GM12878 (cell line): Measurements from ENCODE around the gene DNAAF1. TPM values are rescaled to one million over a fixed set of nuclear protein-coding genes. Genes with fewer than 3 reads are reported as not detected.

Experiments
- ASH2L ChIP-seq: fragments of 300-600, 200-600 bp; sonication (generic); IDR thresholded peaks from 2 replicates; pipeline ENCODE4 v1.6.1; 2017; ENCODE audit warnings: low read depth, mild to moderate bottlenecking, borderline replicate concordance
- ATF3 ChIP-seq: IDR thresholded peaks from 2 replicates; pipeline ENCODE4 v1.6.1; 2011; ENCODE audit warnings: low read depth, mild to moderate bottlenecking, low read length, moderate library complexity, borderline replicate concordance; ENCODE audit errors: extremely low read depth
- BHLHE40 ChIP-seq, 2 experiments: fragments of 450-650 bp in 1 of 2; IDR thresholded peaks; 2 replicates each; pipeline ENCODE4 v1.6.1; 2011 to 2017; ENCODE audit warnings: low read depth in 2 of 2, borderline replicate concordance in 1 of 2, improper control_type of control experiment in 1 of 2, low read length in 1 of 2, mild to moderate bottlenecking in 1 of 2
- EED ChIP-seq: sonication (generic); IDR thresholded peaks from 2 replicates; pipeline ENCODE4 v1.6.1; 2016; ENCODE audit warnings: antibody characterized with exemption, low read depth
- FOS ChIP-seq: IDR thresholded peaks from 3 replicates; pipeline ENCODE4 v1.6.1; 2011; ENCODE audit warnings: borderline replicate concordance; ENCODE audit not compliant: insufficient read length; ENCODE audit errors: extremely low read depth
- KLF5 ChIP-seq: fragments of 450-650 bp; IDR thresholded peaks from 2 replicates; pipeline ENCODE4 v1.6.1; 2014; ENCODE audit warnings: mild to moderate bottlenecking; ENCODE audit not compliant: partially characterized antibody
- LARP7 ChIP-seq: fragments of 450-650 bp; IDR thresholded peaks from 2 replicates; pipeline ENCODE4 v1.6.1; 2017; ENCODE audit warnings: mild to moderate bottlenecking
- PAX5 ChIP-seq: IDR thresholded peaks from 2 replicates; pipeline ENCODE4 v1.6.1; 2011; ENCODE audit warnings: low read depth, low read length, borderline replicate concordance
- PBX3 ChIP-seq: IDR thresholded peaks from 2 replicates; pipeline ENCODE4 v1.6.1; 2011; ENCODE audit warnings: mild to moderate bottlenecking, low read depth, low read length, moderate library complexity; ENCODE audit not compliant: insufficient replicate concordance
- POLR2A ChIP-seq: IDR thresholded peaks from 2 replicates; pipeline ENCODE4 v1.6.1; 2011; ENCODE audit warnings: low read depth, mild to moderate bottlenecking, low read length
- POLR2AphosphoS2 ChIP-seq: IDR thresholded peaks from 2 replicates; pipeline ENCODE4 v1.6.1; 2011; ENCODE audit warnings: low read depth, mild to moderate bottlenecking, low read length, improper control_type of control experiment, moderate library complexity
- REST ChIP-seq: IDR thresholded peaks from 2 replicates; pipeline ENCODE4 v1.6.1; 2012; ENCODE audit warnings: mild to moderate bottlenecking, low read depth, low read length
- RFX5 ChIP-seq: IDR thresholded peaks from 2 replicates; pipeline ENCODE4 v1.6.1; 2011; ENCODE audit warnings: low read depth, low read length, improper control_type of control experiment
- RUNX3 ChIP-seq: IDR thresholded peaks from 2 replicates; pipeline ENCODE4 v1.6.1; 2012; ENCODE audit warnings: low read length, inconsistent platforms
- SMAD1 ChIP-seq: fragments of 450-650 bp; IDR thresholded peaks from 2 replicates; pipeline ENCODE4 v1.6.1; 2018; ENCODE audit warnings: mild to moderate bottlenecking, low read depth; ENCODE audit not compliant: partially characterized antibody
- SMC3 ChIP-seq: IDR thresholded peaks from 2 replicates; pipeline ENCODE4 v1.6.1; 2011; ENCODE audit warnings: low read length, improper control_type of control experiment, borderline replicate concordance
- SREBF2 ChIP-seq: IDR thresholded peaks from 2 replicates; pipeline ENCODE4 v1.6.1; 2012; ENCODE audit warnings: mild to moderate bottlenecking, low read length
- STAT3 ChIP-seq: IDR thresholded peaks from 2 replicates; pipeline ENCODE4 v1.6.1; 2011; ENCODE audit warnings: low read depth, low read length, improper control_type of control experiment
- TCF12 ChIP-seq: IDR thresholded peaks from 2 replicates; pipeline ENCODE4 v1.6.1; 2011; ENCODE audit warnings: low read depth, mild to moderate bottlenecking, low read length
- USF2 ChIP-seq: IDR thresholded peaks from 2 replicates; pipeline ENCODE4 v1.6.1; 2011; ENCODE audit warnings: low read depth, low read length, improper control_type of control experiment, borderline replicate concordance
- polyA plus RNA-seq, 11 experiments: library from polyadenylated mRNA; depleted of rRNA in 4 of 11; unstranded in 6 of 11; stranded (reverse) in 5 of 11; fragments of >200 nt; fragmentation: Nextera tagmentation in 4 of 11; fragmentation: Illumina TruSeq in 1 of 11; extraction: Ambion mirVana in 4 of 11; extraction: Trizol in 1 of 11; gene quantifications; 1 replicate in 1 of 11; 2 replicates in 10 of 11; pipeline versions ENCODE4 v1.2.1 to v1.2.3, GENCODE V29; 2011 to 2016; ENCODE audit warnings: inconsistent platforms in 2 of 11, missing spikeins in 2 of 11, low read depth in 1 of 11
- total RNA-seq, 4 experiments: library from RNA; depleted of rRNA in 3 of 4; stranded (reverse); fragments of >200 nt in 3 of 4; fragmentation: Illumina TruSeq in 1 of 4; extraction: Trizol in 1 of 4; gene quantifications; 2 replicates each; pipeline versions ENCODE4 v1.2.1 to v1.2.3, GENCODE V29; 2013 to 2021

Gene DNAAF1
- total and polyA plus RNA-seq, 10 of the 15 experiments (the other 5 are each of a cell fraction or from before 2014, with no cell fraction given) = 0.02 to 0.76 (median 0.08) TPM; not detected in 6

GRCh38 chr16:84186685-84187437, 41.8 kb downstream of the DNAAF1 start, which contains the start of gene TAF1C (continued):
- TF ChIP-seq RFX5 = peak; percentile 19; the same call in 1 of the 2 replicates
- TF ChIP-seq LARP7 = peak; percentile 66; the same call in 1 of the 2 replicates
- TF ChIP-seq SREBF2 = peak; percentile 73
- TF ChIP-seq POLR2AphosphoS2 = 0 out of 2 replicates have a peak, but pooled peaks have one; percentile 70
- TF ChIP-seq PBX3 = no peak
- TF ChIP-seq PAX5 = no peak
- peak; percentile 54 for TF ChIP-seq TCF12
- no peak for TF ChIP-seq STAT3
- peak; percentile 88 for TF ChIP-seq SMC3
- peak; percentile 84; the same call in 1 of the 2 replicates for TF ChIP-seq ASH2L
- peak; percentile 82 for TF ChIP-seq POLR2A
- TF ChIP-seq ATF3 = no peak
- TF ChIP-seq BHLHE40 (IDR thresholded peaks at IDR 0.05; ENCODE audit: borderline replicate concordance in 1 of 2, low read depth in 2 of 2, low read length in 1 of 2) = peak; percentile 50 to 71; a peak in 3 of 4 replicates
- no peak for TF ChIP-seq SMAD1
- no peak for TF ChIP-seq REST
- no peak for TF ChIP-seq USF2
- TF ChIP-seq RUNX3 = peak; percentile 65
- 0 out of 2 replicates have a peak, but pooled peaks have one; percentile 34 for TF ChIP-seq EED
- no peak for TF ChIP-seq FOS
- TF ChIP-seq KLF5 = peak; percentile 80
